ENCODE data around the gene HAVCR1.

HAVCR1 gene

DNA sequence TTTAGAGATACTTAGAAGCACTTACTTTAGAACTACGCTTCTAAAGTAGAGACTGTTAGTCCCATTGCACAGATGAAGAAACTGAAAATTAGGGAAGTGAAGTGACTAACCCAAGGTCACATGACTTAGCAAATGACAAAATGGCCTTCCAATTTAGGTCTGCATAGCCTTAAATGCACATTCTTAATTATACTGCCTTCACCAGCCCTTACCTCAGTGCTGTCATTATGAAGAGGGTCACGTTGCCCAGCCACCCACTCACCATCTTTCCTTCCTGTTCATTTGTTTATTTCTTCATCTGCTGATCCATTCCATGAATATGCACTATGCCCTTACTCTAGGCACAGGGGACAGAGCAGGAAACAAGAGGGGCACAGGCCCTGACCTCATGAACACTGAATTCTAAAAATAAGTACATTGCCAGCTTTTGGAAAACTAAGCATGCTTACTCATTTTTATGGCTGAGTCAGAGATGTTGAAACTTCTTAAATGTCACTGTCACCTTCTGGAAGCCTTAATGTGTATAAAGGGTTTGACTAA, 41.3 kb upstream of the HAVCR1 start:
- no peaks in the 10 kb centered on the region for H3K9me2 ChIP-seq (replicated peaks; ENCODE audit: low read depth, low read length)
- H2AFZ ChIP-seq (ENCODE audit: low read length) = no peak overlapping the region
- no peak overlapping the region for H3K9ac ChIP-seq (ENCODE audit: low read depth, low read length, poor library complexity, severe bottlenecking)
- TF ChIP-seq, protein P1, sequence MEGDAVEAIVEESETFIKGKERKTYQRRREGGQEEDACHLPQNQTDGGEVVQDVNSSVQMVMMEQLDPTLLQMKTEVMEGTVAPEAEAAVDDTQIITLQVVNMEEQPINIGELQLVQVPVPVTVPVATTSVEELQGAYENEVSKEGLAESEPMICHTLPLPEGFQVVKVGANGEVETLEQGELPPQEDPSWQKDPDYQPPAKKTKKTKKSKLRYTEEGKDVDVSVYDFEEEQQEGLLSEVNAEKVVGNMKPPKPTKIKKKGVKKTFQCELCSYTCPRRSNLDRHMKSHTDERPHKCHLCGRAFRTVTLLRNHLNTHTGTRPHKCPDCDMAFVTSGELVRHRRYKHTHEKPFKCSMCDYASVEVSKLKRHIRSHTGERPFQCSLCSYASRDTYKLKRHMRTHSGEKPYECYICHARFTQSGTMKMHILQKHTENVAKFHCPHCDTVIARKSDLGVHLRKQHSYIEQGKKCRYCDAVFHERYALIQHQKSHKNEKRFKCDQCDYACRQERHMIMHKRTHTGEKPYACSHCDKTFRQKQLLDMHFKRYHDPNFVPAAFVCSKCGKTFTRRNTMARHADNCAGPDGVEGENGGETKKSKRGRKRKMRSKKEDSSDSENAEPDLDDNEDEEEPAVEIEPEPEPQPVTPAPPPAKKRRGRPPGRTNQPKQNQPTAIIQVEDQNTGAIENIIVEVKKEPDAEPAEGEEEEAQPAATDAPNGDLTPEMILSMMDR (conservative IDR thresholded peaks at IDR 0.05; ENCODE audit: low read length) = no peak
- no peak for TF ChIP-seq EZH2phosphoT487 (IDR thresholded peaks at IDR 0.05; ENCODE audit: borderline replicate concordance)
- H3K27me3 ChIP-seq (ENCODE audit: insufficient read depth, low read length, poor library complexity, severe bottlenecking) = no peaks in the 10 kb centered on the region
- no peaks in the 10 kb centered on the region for H3K36me3 ChIP-seq (ENCODE audit: insufficient read depth, low read length)
- no peak overlapping the region for H3K4me2 ChIP-seq (ENCODE audit: low read depth, low read length, poor library complexity, severe bottlenecking)
- H3K4me3 ChIP-seq (ENCODE audit: low read length, poor library complexity, severe bottlenecking) = no peak overlapping the region
- peaks cover 12% of the 10 kb centered on the region for H3K4me1 ChIP-seq (ENCODE audit: insufficient read depth, low read length, poor library complexity, severe bottlenecking)
- no peaks in the 10 kb centered on the region for H3K9me3 ChIP-seq (ENCODE audit: insufficient read depth, low read depth, low read length)
- no peaks in the 10 kb centered on the region for H4K20me1 ChIP-seq (ENCODE audit: insufficient read depth, low read length, poor library complexity, severe bottlenecking)
- H3K79me2 ChIP-seq (ENCODE audit: insufficient read depth, low read length) = no peaks in the 10 kb centered on the region
- no peaks in the 10 kb centered on the region for H3F3A ChIP-seq (ENCODE audit: low read depth)

DNA sequence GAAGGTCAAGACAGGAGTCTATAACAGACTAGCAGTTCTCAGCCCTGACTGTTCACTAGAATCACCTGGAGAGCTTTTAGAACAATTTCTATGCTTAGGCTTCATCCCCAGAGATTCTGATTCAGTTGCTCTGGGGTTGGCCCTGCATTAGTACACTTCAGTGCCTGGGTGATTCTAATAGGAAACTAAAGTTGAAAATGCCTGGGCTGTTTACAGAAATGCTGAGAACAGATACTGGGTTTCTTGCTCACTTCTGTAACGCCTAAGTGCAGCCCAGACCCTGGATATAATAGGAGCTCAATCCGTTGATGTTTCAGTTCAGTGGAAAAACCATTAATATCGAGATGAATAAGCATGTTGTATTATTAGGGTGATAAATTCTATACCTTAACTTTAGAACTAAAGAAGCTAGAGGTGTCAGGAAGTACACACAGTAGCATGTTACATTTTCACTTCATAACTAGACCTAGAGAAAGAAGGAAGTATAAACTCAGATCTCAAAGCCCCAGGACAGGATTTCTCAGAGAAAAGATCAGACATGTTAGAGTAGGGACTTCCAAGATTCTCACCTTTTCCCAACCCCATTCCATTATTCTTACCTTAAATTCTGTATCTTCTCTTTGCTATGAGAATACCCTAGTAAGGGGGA, 29.6 kb upstream of the HAVCR1 start:
- Histone ChIP-seq H3F3A (ENCODE audit: low read depth) (no peaks in the 10 kb centered on the region), H3K9ac (ENCODE audit: low read depth, low read length, poor library complexity, severe bottlenecking) (no peak overlapping the region), H3K4me1 (ENCODE audit: insufficient read depth, low read length, poor library complexity, severe bottlenecking) (no peaks in the 10 kb centered on the region), H3K4me3 (ENCODE audit: low read length, poor library complexity, severe bottlenecking) (no peak overlapping the region), H3K4me2 (ENCODE audit: low read depth, low read length, poor library complexity, severe bottlenecking) (no peak overlapping the region), H2AFZ (ENCODE audit: low read length) (no peak overlapping the region), H3K27me3 (ENCODE audit: insufficient read depth, low read length, poor library complexity, severe bottlenecking) (no peaks in the 10 kb centered on the region), H3K79me2 (ENCODE audit: insufficient read depth, low read length) (no peaks in the 10 kb centered on the region), H4K20me1 (ENCODE audit: insufficient read depth, low read length, poor library complexity, severe bottlenecking) (no peaks in the 10 kb centered on the region), H3K9me2 (replicated peaks; ENCODE audit: low read depth, low read length) (no peaks in the 10 kb centered on the region), H3K36me3 (ENCODE audit: insufficient read depth, low read length) (no peaks in the 10 kb centered on the region), H3K9me3 (ENCODE audit: insufficient read depth, low read depth, low read length) (no peaks in the 10 kb centered on the region)
- no peak for TF ChIP-seq EZH2phosphoT487 (IDR thresholded peaks at IDR 0.05; ENCODE audit: borderline replicate concordance)
- TF ChIP-seq, protein P1 (conservative IDR thresholded peaks at IDR 0.05; ENCODE audit: low read length) = no peak

DNA sequence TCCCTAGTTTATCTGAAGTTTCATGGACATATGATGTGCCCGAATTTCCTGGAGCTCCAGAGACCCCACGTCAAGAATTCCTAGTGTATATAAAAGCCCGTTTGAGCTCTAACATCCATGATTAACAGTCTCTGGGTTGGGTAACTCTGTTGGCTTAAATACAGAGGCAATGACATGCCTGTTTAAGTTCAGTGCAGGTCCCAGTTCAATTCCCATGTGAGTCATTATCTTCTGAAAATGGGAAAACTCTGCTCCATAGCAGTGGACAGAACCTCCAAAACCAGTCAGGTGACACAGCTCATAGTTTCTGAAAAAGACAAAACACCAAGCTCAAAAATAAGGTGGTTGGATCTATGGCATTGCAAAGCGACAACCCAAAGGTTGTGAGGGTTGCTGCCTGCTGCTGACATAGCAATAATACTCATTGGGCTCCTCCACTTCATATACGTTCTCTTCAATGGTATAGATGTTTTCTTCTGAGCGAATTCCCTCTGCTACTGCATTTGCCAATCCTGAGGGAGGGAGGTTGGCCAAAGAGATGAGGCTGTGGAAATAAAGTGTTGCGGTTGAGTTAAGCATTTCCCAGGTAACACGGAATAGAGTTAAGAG, 27.9 kb upstream of the HAVCR1 start:
- H2AFZ ChIP-seq (ENCODE audit: low read length) = no peak overlapping the region
- H3K79me2 ChIP-seq (ENCODE audit: insufficient read depth, low read length) = no peaks in the 10 kb centered on the region
- H3K4me2 ChIP-seq (ENCODE audit: low read depth, low read length, poor library complexity, severe bottlenecking) = no peak overlapping the region
- TF ChIP-seq, protein P1 (conservative IDR thresholded peaks at IDR 0.05; ENCODE audit: low read length) = no peak
- no peak for TF ChIP-seq EZH2phosphoT487 (IDR thresholded peaks at IDR 0.05; ENCODE audit: borderline replicate concordance)
- H3K36me3 ChIP-seq (ENCODE audit: insufficient read depth, low read length) = no peaks in the 10 kb centered on the region
- H3K9ac ChIP-seq (ENCODE audit: low read depth, low read length, poor library complexity, severe bottlenecking) = no peak overlapping the region
- H3K4me1 ChIP-seq (ENCODE audit: insufficient read depth, low read length, poor library complexity, severe bottlenecking) = no peaks in the 10 kb centered on the region
- no peaks in the 10 kb centered on the region for H3K9me2 ChIP-seq (replicated peaks; ENCODE audit: low read depth, low read length)
- H3K4me3 ChIP-seq (ENCODE audit: low read length, poor library complexity, severe bottlenecking) = no peak overlapping the region
- H3K9me3 ChIP-seq (ENCODE audit: insufficient read depth, low read depth, low read length) = no peaks in the 10 kb centered on the region
- no peaks in the 10 kb centered on the region for H4K20me1 ChIP-seq (ENCODE audit: insufficient read depth, low read length, poor library complexity, severe bottlenecking)
- no peaks in the 10 kb centered on the region for H3K27me3 ChIP-seq (ENCODE audit: insufficient read depth, low read length, poor library complexity, severe bottlenecking)
- no peaks in the 10 kb centered on the region for H3F3A ChIP-seq (ENCODE audit: low read depth)

All from Loucy (cell line).